ENCODE measurements around the gene AVPI1.

AVPI1 gene
- total RNA-seq: 1.6 to 2.7 reads per million in 2 donors

GRCh38 chr10:97686962-97687784, at the start of gene AVPI1:
AVPI1 (minus strand) TSS chr10:97687241; CDS start chr10:97679905, 7,336 bp downstream.
- peak; percentile 96 for DNase-seq

DNA sequence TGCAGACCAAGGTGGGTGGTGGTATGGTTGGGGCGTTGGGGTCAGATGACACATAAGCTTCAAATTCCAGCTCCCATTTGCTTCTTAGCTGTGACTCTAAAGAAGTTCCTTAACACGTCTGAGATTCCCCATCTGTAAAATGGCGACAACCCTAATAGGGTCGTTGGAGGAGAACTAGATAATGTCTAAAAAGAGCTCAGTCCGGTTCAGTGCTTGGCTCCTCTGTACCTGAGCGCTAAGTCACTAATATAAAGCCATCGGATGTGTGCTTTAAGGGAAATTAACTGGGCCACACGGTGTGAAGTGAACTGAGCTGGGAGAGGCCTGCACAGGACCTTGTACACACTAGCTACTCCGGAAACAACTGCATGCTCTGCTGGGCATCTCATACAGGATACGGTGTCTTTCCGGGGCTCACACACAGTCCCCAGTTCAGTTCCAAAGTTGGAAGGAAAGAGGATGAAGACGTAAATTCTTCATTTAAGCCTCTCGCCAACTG, 49.4 kb upstream of the AVPI1 start:
- no peak for DNase-seq

DNA sequence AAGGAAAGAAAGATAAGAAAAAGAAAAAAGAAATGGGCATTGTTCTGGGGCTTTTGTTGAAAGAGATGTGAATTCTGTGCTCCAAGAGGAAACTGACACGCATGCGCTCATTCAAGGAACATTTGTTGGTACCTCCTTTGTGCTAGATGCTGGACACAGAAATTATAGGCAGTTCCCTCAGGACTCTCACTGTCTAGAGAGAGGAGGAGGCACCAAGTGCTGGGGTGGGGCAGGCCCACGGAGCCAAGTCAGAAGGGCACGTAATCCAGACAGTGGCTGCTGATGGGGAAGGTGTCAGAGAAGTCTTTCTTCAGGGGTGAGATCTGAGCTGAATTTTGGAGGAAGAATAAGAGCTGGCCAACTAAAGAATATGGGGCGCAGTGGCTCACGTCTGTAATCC, 47.0 kb upstream of the AVPI1 start:
- DNase-seq: no peak

- no peak for DNase-seq
Observed at GRCh38 chr10:97733256-97733655, 46.2 kb upstream of the AVPI1 start.

DNA sequence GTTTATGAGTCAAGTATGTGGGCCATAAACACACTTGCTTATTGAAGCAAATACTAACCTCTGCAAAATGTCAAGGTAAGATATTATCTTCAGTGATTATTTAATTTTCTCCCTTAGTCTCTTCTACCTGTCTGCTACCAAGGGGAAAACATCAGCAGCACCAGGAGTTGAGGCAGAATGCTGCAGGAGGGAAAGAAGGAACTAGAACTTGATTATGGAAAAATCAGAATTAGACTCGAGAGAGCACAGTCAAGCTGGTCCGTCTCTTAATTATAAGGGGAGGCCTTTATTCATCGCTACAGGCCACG, 45.0 kb upstream of the AVPI1 start:
- no peak for DNase-seq

DNA sequence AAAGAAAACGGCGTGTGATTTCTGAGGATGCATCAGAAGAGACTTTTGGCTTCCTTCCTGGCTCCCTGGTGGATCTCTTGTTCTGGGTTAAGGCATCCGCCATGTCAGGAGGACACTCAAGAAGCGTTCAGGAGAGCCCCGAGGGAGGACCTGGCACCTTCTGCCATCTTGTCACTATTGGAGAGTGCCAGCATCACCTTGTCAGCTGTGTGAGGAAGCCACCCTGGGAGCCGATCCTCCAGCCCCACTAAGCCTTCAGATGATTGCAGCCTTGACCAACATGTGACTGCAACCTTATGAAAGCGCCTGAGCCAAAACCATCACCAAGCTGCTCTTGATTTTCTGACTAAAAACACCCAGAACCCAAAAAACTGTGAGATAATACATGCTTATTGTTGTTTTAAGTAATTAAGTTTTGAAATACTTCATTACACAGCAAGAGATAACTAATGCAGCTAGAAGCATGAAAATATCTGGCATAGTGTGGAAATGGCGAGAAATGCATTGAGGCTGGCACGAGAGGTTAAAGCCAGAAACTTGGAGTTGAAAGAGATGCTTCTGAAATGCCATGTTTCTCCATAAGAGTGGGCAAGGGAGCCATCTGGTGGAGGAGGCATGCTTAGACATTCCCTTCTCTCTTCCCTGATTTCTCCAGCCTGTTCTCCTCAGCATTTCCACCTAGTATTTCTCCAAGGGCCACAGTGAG, 44.5 kb upstream of the AVPI1 start:
- DNase-seq: no peak

- DNase-seq: no peak
Observed at GRCh38 chr10:97729014-97729413, 42.0 kb upstream of the AVPI1 start.

- DNase-seq: no peak
Observed at GRCh38 chr10:97726636-97727178, 39.7 kb upstream of the AVPI1 start.

DNA sequence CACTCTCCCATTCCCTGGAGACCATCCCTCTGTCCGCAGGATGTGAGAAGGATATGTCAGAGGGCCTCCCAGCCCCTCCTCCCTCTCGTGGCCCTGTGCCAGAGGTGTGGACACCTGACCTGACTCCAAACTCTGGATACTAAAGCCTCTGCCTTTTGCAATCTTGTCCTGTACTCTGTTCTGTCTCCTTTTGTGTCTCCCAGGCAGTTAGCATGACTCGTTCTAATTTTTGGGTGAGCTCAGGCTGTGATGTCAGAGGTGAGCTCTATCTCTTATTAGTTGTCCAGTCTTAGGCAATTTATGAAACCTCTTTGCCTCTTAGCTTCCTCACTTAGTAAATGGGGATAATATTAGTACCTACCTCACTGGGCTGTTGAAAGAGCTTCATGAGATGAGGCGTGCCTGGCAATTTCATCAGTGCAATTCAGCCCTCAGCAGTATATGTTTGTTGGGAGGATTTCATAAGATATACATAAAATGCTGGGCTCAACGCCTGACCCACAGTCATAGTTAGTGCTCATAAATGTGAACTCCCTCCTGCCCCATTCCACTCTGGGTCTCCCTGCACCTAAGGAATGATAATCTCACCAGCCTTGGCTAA, 37.4 kb upstream of the AVPI1 start:
- DNase-seq: no peak

DNA sequence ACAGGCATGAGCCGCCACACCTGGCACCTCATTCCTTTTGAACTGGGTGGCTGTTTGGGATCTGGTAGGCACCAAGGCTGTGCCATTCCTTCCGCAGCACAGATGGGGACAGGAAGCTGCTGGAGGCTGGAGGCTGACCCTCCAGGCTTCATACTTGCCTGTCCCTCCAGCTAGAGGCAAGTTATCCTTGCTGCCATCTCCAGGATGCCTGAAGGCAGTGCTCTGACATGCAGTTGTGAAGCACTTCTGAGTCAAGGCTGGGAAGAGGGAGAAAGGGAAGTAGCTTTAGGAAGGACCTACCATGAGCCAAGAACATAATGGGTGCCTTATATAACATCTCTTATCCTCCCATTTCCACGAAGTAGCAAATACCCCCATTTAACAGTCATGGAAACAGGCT, 36.0 kb upstream of the AVPI1 start:
- DNase-seq: no peak

GRCh38 chr10:97721871-97722780, 35.1 kb upstream of the AVPI1 start:
- DNase-seq: no peak

- DNase-seq: no peak
Observed at GRCh38 chr10:97719602-97720001, 32.6 kb upstream of the AVPI1 start.

DNA sequence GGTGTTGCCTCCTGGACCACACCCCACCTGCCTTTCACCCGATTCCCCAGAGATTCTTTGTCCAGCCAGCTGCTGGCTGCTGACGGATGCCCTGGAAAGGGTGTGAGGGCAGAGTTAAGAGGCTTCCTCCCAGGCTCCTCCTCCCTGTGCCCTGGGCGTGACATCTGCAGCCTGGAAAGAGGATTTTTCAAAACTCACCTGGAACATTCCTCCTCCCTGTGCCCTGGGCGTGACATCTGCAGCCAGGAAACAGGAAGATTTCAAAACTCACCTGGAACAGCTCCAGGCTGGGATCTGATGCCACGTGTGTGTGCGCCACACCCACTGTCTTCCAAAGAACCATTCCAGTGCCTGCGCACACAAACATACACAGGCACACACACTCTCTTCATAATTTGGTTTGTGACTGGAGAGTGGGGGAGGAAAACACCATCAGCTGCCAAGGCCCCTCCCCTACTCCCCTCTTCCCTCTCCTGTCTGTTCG, 31.7 kb upstream of the AVPI1 start:
- no peak for DNase-seq

GRCh38 chr10:97718178-97718577, 31.1 kb upstream of the AVPI1 start:
- DNase-seq: no peak

DNA sequence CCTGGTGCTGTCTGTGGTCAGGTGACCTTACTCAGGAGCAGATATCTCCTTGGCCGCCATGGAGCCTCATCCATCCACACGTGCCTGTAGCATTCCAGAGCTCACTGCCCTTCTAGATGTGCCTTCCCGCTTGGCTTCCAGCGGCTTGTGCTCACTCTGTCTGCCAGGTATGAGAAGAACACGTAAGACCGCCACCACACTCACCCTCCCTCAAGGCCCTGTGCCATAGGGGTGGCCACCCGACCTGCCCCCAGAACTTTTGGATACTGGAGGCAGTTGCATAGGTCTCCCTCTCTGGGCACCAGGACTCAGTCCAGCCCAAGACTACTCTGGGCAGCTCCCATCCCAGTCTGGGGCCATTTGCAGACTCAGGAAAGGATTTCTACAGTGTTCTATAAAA, 30.6 kb upstream of the AVPI1 start:
- DNase-seq: no peak

- DNase-seq: no peak
Observed at GRCh38 chr10:97715259-97715874, 28.3 kb upstream of the AVPI1 start.

DNA sequence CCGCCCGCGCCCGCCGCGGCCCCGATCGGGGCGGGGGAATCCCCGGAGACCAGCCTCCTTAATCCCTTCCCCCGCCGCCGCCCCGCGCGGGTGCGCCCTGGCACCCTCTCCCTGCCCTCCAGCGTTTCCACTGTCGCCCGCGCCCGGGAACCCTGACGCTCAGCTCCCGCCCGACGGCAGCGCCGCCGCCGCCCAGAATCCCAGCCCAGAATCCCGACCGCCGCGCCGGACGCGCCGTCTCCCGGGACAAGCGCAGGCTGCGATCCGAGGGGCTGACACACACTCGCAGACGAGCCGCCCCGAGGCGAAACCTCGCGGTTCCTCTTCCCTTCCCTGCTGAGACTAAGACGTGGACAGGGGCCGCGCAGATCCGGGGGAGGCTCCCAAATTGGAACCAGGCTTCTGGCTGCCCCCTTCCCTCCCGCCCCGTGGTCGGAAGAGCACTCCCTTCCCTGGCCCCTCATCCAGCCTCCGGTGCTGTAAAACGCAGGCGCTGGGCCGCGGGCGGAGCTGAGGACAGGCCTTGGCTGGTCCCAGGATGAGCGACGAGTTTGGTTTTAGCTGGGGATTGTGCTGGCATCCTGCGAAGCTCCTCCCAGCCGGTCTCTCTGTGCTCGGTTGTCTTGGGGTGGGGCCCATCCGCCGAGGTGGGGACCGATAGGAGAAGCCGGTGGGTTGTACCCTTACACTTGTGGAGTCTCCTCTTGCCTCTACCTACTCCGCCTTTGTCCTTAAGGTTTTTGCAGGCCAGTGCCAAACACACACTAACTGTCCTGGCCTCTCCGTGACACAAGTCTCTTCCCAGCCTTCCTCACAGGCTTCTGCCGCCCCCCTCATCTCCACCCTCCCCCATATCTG, 27.6 kb upstream of the AVPI1 start:
- no peak for DNase-seq

DNA sequence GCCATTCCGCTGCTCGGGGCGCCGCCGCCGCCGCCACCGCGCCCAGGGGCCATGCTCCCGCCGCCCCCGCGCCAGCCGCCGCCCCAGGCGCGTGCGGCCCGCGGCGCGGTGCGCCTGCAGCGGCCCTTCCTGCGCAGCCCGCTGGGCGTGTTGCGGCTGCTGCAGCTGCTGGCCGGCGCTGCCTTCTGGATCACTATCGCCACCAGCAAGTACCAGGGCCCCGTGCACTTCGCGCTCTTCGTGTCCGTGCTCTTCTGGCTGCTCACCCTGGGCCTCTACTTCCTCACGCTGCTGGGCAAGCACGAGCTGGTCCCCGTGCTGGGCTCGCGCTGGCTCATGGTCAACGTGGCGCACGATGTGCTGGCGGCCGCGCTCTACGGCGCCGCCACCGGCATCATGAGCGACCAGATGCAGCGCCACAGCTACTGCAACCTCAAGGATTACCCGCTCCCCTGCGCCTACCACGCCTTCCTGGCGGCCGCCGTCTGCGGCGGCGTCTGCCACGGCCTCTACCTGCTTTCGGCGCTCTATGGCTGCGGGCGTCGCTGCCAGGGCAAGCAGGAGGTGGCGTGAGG, 26.9 kb upstream of the AVPI1 start:
- peak; percentile 47 for DNase-seq

DNA sequence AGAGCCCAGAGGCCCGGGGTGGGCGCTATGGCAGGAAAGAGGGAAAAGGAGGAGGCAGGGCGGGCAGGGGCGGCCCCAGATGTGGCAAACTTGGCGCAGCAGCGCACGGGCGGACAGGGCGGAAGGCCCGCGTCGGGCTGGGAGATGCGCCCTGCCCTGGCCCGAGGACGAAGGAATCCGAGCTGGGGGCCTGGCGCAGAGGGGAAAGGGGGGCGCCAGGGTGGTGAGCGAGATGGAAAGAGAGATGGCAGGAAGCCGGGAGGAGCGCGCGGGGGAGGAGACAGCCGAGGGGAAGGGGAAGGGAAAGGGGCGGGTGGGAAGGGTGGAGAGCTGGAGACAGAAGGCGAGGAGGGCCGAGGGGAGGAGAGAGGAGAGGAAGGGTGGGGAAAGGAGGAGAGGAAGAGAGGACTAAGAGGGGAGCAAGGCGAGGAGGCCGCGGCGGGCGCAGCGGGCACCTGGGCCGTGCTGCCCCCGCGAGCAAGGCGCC, 26.3 kb upstream of the AVPI1 start, which contains the start of gene MARVELD1:
TSS of gene MARVELD1 (plus strand) at position 392 of the 487 bp plus-strand sequence. CDS start 147 bp downstream, outside the sequence.
- DNase-seq: peak; percentile 9

Measured in activated gamma-delta T cell (primary cell).